Body of pancreas (tissue), 4 donors: Measurements from ENCODE around the gene GMDS.

ENCODE experiments used
- CTCF ChIP-seq, 7 experiments: fragments of 450-650 bp in 4 of 7; fragments of 200-600 bp in 3 of 7; sonication (generic) in 3 of 7; IDR thresholded peaks; one replicate each; pipeline ENCODE4 v1.5.1; 2016 to 2019; ENCODE audit warnings: antibody characterized with exemption in 7 of 7
- POLR2A ChIP-seq, 3 donors: fragments of 450-650 bp; IDR thresholded peaks; one replicate each; pipeline ENCODE4 v1.6.1; 2016; ENCODE audit warnings: antibody characterized with exemption in 3 of 3, mild to moderate bottlenecking in 2 of 3

GRCh38 chr6:1611572-1612298 is 633.7 kb downstream of the GMDS start:
- TF ChIP-seq CTCF (IDR thresholded peaks at IDR 0.05): no peak
- TF ChIP-seq POLR2A (IDR thresholded peaks at IDR 0.05): no peak
